H9 (cell line): ENCODE results near the gene TRRAP. TPM values are rescaled to one million over a fixed set of nuclear protein-coding genes. Genes with fewer than 3 reads are reported as not detected.
A peak's percentile ranks its signal among the peaks of the same experiment; 100 is the strongest.

ENCODE experiments used
- DNase-seq: peaks from one replicate; pipeline ENCODE4 v3.0.0-alpha.2; 2017
- H2AFZ ChIP-seq: one replicate; pipeline ENCODE4 v1.6.1; 2013; ENCODE audit warnings: mild to moderate bottlenecking, low read length, control low read depth, moderate library complexity
- H2AK5ac ChIP-seq: 2 replicates; pipeline ENCODE4 v1.6.1; 2013; ENCODE audit warnings: low read length, control low read depth, mixed read lengths; ENCODE audit not compliant: insufficient read length
- H2BK120ac ChIP-seq: one replicate; pipeline ENCODE4 v1.6.1; 2013; ENCODE audit warnings: low read depth, mild to moderate bottlenecking, low read length, control low read depth, inconsistent platforms; ENCODE audit not compliant: poor library complexity, severe bottlenecking
- H2BK12ac ChIP-seq: 2 replicates; pipeline ENCODE4 v1.6.1; 2013; ENCODE audit warnings: low read length, control low read depth, mixed read lengths, low read depth; ENCODE audit not compliant: insufficient read length
- H2BK15ac ChIP-seq: 2 replicates; pipeline ENCODE4 v1.6.1; 2013; ENCODE audit warnings: low read depth, low read length, control low read depth
- H2BK20ac ChIP-seq: one replicate; pipeline ENCODE4 v1.6.1; 2013; ENCODE audit warnings: low read depth, mild to moderate bottlenecking, low read length, control low read depth, inconsistent platforms; ENCODE audit not compliant: poor library complexity, severe bottlenecking
- H2BK5ac ChIP-seq: 2 replicates; pipeline ENCODE4 v1.6.1; 2013; ENCODE audit warnings: low read length, control low read depth, mixed read lengths; ENCODE audit not compliant: insufficient read length
- H3K14ac ChIP-seq: 2 replicates; pipeline ENCODE4 v1.6.1; 2013; ENCODE audit warnings: low read length, control low read depth; ENCODE audit not compliant: insufficient read depth
- H3K18ac ChIP-seq: 2 replicates; pipeline ENCODE4 v1.6.1; 2013; ENCODE audit warnings: low read depth, mild to moderate bottlenecking, mixed read lengths, low read length, control low read depth; ENCODE audit not compliant: insufficient read length
- H3K23ac ChIP-seq: 2 replicates; pipeline ENCODE4 v1.6.1; 2013; ENCODE audit warnings: low read length, control low read depth, mixed read lengths, low read depth; ENCODE audit not compliant: insufficient read length
- H3K23me2 ChIP-seq: 2 replicates; pipeline ENCODE4 v1.6.1; 2013; ENCODE audit warnings: low read depth, mild to moderate bottlenecking, mixed read lengths, low read length, control low read depth; ENCODE audit not compliant: insufficient read length, poor library complexity, severe bottlenecking
- H3K27ac ChIP-seq: 2 replicates; pipeline ENCODE4 v1.5.1; 2013; ENCODE audit warnings: low read length, control low read depth, mixed read lengths, low read depth; ENCODE audit not compliant: insufficient read length
- H3K27me3 ChIP-seq: 2 replicates; pipeline ENCODE4 v1.6.1; 2013; ENCODE audit warnings: low read length, control low read depth, inconsistent platforms; ENCODE audit not compliant: insufficient read depth
- H3K4ac ChIP-seq: 2 replicates; pipeline ENCODE4 v1.6.1; 2013; ENCODE audit warnings: low read depth, mild to moderate bottlenecking, control low read depth, inconsistent platforms, low read length, moderate library complexity
- H3K4me1 ChIP-seq: 2 replicates; pipeline ENCODE4 v1.6.1; 2013; ENCODE audit warnings: low read length, control low read depth, inconsistent platforms; ENCODE audit not compliant: insufficient read depth
- H3K4me2 ChIP-seq: 2 replicates; pipeline ENCODE4 v1.6.1; 2013; ENCODE audit warnings: low read length, control low read depth, mixed read lengths; ENCODE audit not compliant: insufficient read length, insufficient read depth
- H3K56ac ChIP-seq: 2 replicates; pipeline ENCODE4 v1.6.1; 2013; ENCODE audit warnings: low read depth, mild to moderate bottlenecking, mixed read lengths, low read length, control low read depth; ENCODE audit not compliant: insufficient read length
- H3K79me1 ChIP-seq: 2 replicates; pipeline ENCODE4 v1.6.1; 2013; ENCODE audit warnings: low read depth, mild to moderate bottlenecking, moderate library complexity, low read length, control low read depth, inconsistent platforms; ENCODE audit not compliant: insufficient read depth, poor library complexity, severe bottlenecking
- H3K79me2 ChIP-seq: 2 replicates; pipeline ENCODE4 v1.6.1; 2013; ENCODE audit warnings: low read length, control low read depth, inconsistent platforms; ENCODE audit not compliant: insufficient read depth
- H3K9ac ChIP-seq: 2 replicates; pipeline ENCODE4 v1.6.1; 2013; ENCODE audit warnings: low read length, control low read depth, mixed read lengths; ENCODE audit not compliant: insufficient read length; ENCODE audit errors: extremely low read depth
- H3K9me3 ChIP-seq: one replicate; pipeline ENCODE4 v1.6.1; 2013; ENCODE audit warnings: low read depth, low read length, inconsistent platforms; ENCODE audit not compliant: control insufficient read depth
- H3T11ph ChIP-seq: one replicate; pipeline ENCODE4 v1.6.1; 2013; ENCODE audit warnings: mild to moderate bottlenecking, low read length, control low read depth, inconsistent platforms
- H4K20me1 ChIP-seq: one replicate; pipeline ENCODE4 v1.6.1; 2013; ENCODE audit not compliant: control insufficient read depth, insufficient read length, insufficient read depth
- H4K5ac ChIP-seq: 2 replicates; pipeline ENCODE4 v1.6.1; 2013; ENCODE audit warnings: low read depth, mild to moderate bottlenecking, mixed read lengths, low read length, control low read depth; ENCODE audit not compliant: insufficient read length
- H4K8ac ChIP-seq: replicated peaks from 2 replicates; pipeline ENCODE4 v1.6.1; 2013; ENCODE audit warnings: low read length, control low read depth, mixed read lengths, low read depth; ENCODE audit not compliant: insufficient read length
- H4K91ac ChIP-seq: 2 replicates; pipeline ENCODE4 v1.6.1; 2013; ENCODE audit warnings: low read depth, mild to moderate bottlenecking, moderate library complexity, mixed read lengths, low read length, control low read depth; ENCODE audit not compliant: insufficient read length
- H3K27ac Mint-ChIP-seq, 3 experiments: 2 replicates in 2 of 3; 3 replicates in 1 of 3; pipeline ENCODE4 v1.8.0; 2020 to 2021; ENCODE audit warnings: mixed read lengths in 3 of 3, mild to moderate bottlenecking in 1 of 3, moderate library complexity in 1 of 3
- H3K27me3 Mint-ChIP-seq: 2 replicates; pipeline ENCODE4 v1.8.0; 2021; ENCODE audit warnings: low read depth, mild to moderate bottlenecking, moderate library complexity, mixed read lengths
- H3K36me3 Mint-ChIP-seq, 3 experiments: 2 replicates in 2 of 3; 3 replicates in 1 of 3; pipeline ENCODE4 v1.8.0; 2020 to 2021; ENCODE audit warnings: low read depth in 3 of 3, mixed read lengths in 3 of 3; ENCODE audit not compliant: insufficient read depth in 1 of 3
- H3K4me1 Mint-ChIP-seq, 2 experiments: 2 replicates each; pipeline ENCODE4 v1.8.0; 2020; ENCODE audit warnings: mixed read lengths in 2 of 2
- H3K4me3 Mint-ChIP-seq, 2 experiments: 2 replicates in 1 of 2; 3 replicates in 1 of 2; pipeline ENCODE4 v1.8.0; 2020 to 2021; ENCODE audit warnings: mild to moderate bottlenecking in 2 of 2, mixed read lengths in 2 of 2, moderate library complexity in 1 of 2
- H3K9me3 Mint-ChIP-seq, 2 experiments: 2 replicates in 1 of 2; 3 replicates in 1 of 2; pipeline ENCODE4 v1.8.0; 2020; ENCODE audit warnings: mild to moderate bottlenecking in 2 of 2, mixed read lengths in 2 of 2, moderate library complexity in 1 of 2
- CTCF ChIP-seq: fragments of 200-600 bp; sonication (generic); conservative IDR thresholded peaks from 3 replicates; pipeline ENCODE4 v1.8.0; 2021; ENCODE audit warnings: antibody characterized with exemption, mild to moderate bottlenecking
- WGBS: extraction: QIAGEN DNeasy Blood & Tissue Kit; methylation state at CpG from one replicate; pipeline ENCODE4 v1.1.7; 2013; ENCODE audit warnings: missing lambda C conversion rate, low lambda C conversion rate, mixed read lengths; ENCODE audit not compliant: insufficient read length; ENCODE audit errors: extremely low coverage; 5-methylcytosine and 5-hydroxymethylcytosine counted together
- total RNA-seq: library from RNA; stranded (reverse); gene quantifications from 2 replicates; pipeline ENCODE4 v1.2.1, GENCODE V29; 2021

Gene TRRAP
- total RNA-seq, 1 experiment from 2014 or later: 58.6 TPM

DNA sequence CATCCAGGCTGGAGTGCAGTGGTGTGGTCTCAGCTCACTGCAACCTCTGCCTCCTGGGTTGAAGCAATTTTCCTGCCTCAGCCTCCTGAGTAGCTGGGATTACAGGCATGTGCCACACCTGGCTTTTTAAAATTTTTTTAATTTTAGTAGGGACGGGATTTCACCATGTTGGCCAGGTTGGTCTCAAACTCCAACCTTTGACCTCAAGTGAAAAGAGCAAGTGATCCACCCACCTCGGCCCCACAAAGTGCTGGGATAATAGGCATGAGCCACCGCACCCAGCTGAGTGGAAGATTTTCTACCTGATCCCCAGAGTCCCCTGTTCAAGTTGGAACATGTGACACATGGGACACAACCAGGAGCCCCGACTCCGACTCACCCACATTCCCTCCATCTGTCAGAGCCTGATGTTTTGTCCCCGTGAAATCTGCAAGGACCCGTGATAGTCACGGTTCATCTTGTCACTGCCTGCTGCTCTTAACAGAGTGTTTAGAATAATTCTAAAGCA, 161.1 kb downstream of the TRRAP start:
- no peaks in the 10 kb centered on the region for H3K9me3 Mint-ChIP-seq
- H4K91ac ChIP-seq: no peak overlapping the region
- peak overlapping the region in 1 of 3 experiments; percentile 46; a peak in 2 of 7 replicates for H3K27ac Mint-ChIP-seq
- H4K20me1 ChIP-seq: no peaks in the 10 kb centered on the region
- H4K8ac ChIP-seq: no peak overlapping the region
- no peak overlapping the region for H2BK20ac ChIP-seq
- H3T11ph ChIP-seq: no peak overlapping the region
- H3K9ac ChIP-seq: no peak overlapping the region
- no peak overlapping the region for H3K23ac ChIP-seq
- peaks cover 53 to 93% (median 82%) of the 10 kb centered on the region in 3 experiments for H3K36me3 Mint-ChIP-seq
- no peaks in the 10 kb centered on the region; the same call in 1 of the 2 replicates for H3K27me3 Mint-ChIP-seq
- H4K5ac ChIP-seq: no peak overlapping the region
- no peak overlapping the region for H2BK15ac ChIP-seq
- TF ChIP-seq CTCF: no peak
- no peaks in the 10 kb centered on the region for H3K23me2 ChIP-seq
- H3K4me1 ChIP-seq: no peaks in the 10 kb centered on the region
- peaks cover 2 to 4% of the 10 kb centered on the region in 2 experiments; a peak in 1 of 4 replicates for H3K4me1 Mint-ChIP-seq
- no peak overlapping the region for H3K56ac ChIP-seq
- H3K27ac ChIP-seq: no peak overlapping the region
- H3K4me3 Mint-ChIP-seq: no peak overlapping the region
- DNase-seq: no peak
- no peak overlapping the region for H2BK120ac ChIP-seq
- H3K18ac ChIP-seq: no peak overlapping the region
- H2AK5ac ChIP-seq: no peak overlapping the region
- H3K4me2 ChIP-seq: no peak overlapping the region
- H3K79me2 ChIP-seq: no peaks in the 10 kb centered on the region
- no peaks in the 10 kb centered on the region for H3K79me1 ChIP-seq
- no CpG with 5 or more reads among the region's 8 CpGs for WGBS
- no peak overlapping the region for H3K4ac ChIP-seq
- H2BK5ac ChIP-seq: no peak overlapping the region
- H3K9me3 ChIP-seq: no peaks in the 10 kb centered on the region
- no peak overlapping the region for H3K14ac ChIP-seq
- H3K27me3 ChIP-seq: no peaks in the 10 kb centered on the region
- no peak overlapping the region for H2AFZ ChIP-seq
- H2BK12ac ChIP-seq: no peak overlapping the region
